HG02840 (cell line): ENCODE results near the gene GLT8D2.

Experiments
- ATAC-seq: cut with Tn5 transposase; IDR thresholded peaks from one replicate; pipeline ENCODE4 v1.9.1; 2021; ENCODE audit warnings: mild to moderate bottlenecking, moderate library complexity, moderate number of reproducible peaks; ENCODE audit not compliant: unreplicated experiment, low FRiP score

The GLT8D2 gene

GRCh38 chr12:103956509-103957027 is 93.4 kb downstream of the GLT8D2 start:
- ATAC-seq, result no peak

GRCh38 chr12:103955811-103956508 is 94.0 kb downstream of the GLT8D2 start:
- no peak for ATAC-seq

GRCh38 chr12:103952497-103952896 is 97.5 kb downstream of the GLT8D2 start:
- ATAC-seq, result no peak

- ATAC-seq, result no peak
These were observed 101.1 kb downstream of the GLT8D2 start for GRCh38 chr12:103948746-103949406.

- no peak for ATAC-seq
These were observed 102.0 kb downstream of the GLT8D2 start for GRCh38 chr12:103947871-103948555.

- no peak for ATAC-seq
These were observed 105.0 kb downstream of the GLT8D2 start for GRCh38 chr12:103944964-103945363.
